H9 (cell line): ENCODE results near the gene RNF213. TPM values are rescaled to one million over a fixed set of nuclear protein-coding genes. Genes with fewer than 3 reads are reported as not detected.
A peak's percentile ranks its signal among the peaks of the same experiment; 100 is the strongest.

Experiments used
- DNase-seq: peaks from one replicate; pipeline ENCODE4 v3.0.0-alpha.2; 2017
- H2AFZ ChIP-seq: one replicate; pipeline ENCODE4 v1.6.1; 2013; ENCODE audit warnings: mild to moderate bottlenecking, low read length, control low read depth, moderate library complexity
- H2AK5ac ChIP-seq: 2 replicates; pipeline ENCODE4 v1.6.1; 2013; ENCODE audit warnings: low read length, control low read depth, mixed read lengths; ENCODE audit not compliant: insufficient read length
- H2BK120ac ChIP-seq: one replicate; pipeline ENCODE4 v1.6.1; 2013; ENCODE audit warnings: low read depth, mild to moderate bottlenecking, low read length, control low read depth, inconsistent platforms; ENCODE audit not compliant: poor library complexity, severe bottlenecking
- H2BK12ac ChIP-seq: 2 replicates; pipeline ENCODE4 v1.6.1; 2013; ENCODE audit warnings: low read length, control low read depth, mixed read lengths, low read depth; ENCODE audit not compliant: insufficient read length
- H2BK15ac ChIP-seq: 2 replicates; pipeline ENCODE4 v1.6.1; 2013; ENCODE audit warnings: low read depth, low read length, control low read depth
- H2BK20ac ChIP-seq: one replicate; pipeline ENCODE4 v1.6.1; 2013; ENCODE audit warnings: low read depth, mild to moderate bottlenecking, low read length, control low read depth, inconsistent platforms; ENCODE audit not compliant: poor library complexity, severe bottlenecking
- H2BK5ac ChIP-seq: 2 replicates; pipeline ENCODE4 v1.6.1; 2013; ENCODE audit warnings: low read length, control low read depth, mixed read lengths; ENCODE audit not compliant: insufficient read length
- H3K14ac ChIP-seq: 2 replicates; pipeline ENCODE4 v1.6.1; 2013; ENCODE audit warnings: low read length, control low read depth; ENCODE audit not compliant: insufficient read depth
- H3K18ac ChIP-seq: 2 replicates; pipeline ENCODE4 v1.6.1; 2013; ENCODE audit warnings: low read depth, mild to moderate bottlenecking, mixed read lengths, low read length, control low read depth; ENCODE audit not compliant: insufficient read length
- H3K23ac ChIP-seq: 2 replicates; pipeline ENCODE4 v1.6.1; 2013; ENCODE audit warnings: low read length, control low read depth, mixed read lengths, low read depth; ENCODE audit not compliant: insufficient read length
- H3K23me2 ChIP-seq: 2 replicates; pipeline ENCODE4 v1.6.1; 2013; ENCODE audit warnings: low read depth, mild to moderate bottlenecking, mixed read lengths, low read length, control low read depth; ENCODE audit not compliant: insufficient read length, poor library complexity, severe bottlenecking
- H3K27ac ChIP-seq: 2 replicates; pipeline ENCODE4 v1.5.1; 2013; ENCODE audit warnings: low read length, control low read depth, mixed read lengths, low read depth; ENCODE audit not compliant: insufficient read length
- H3K27me3 ChIP-seq: 2 replicates; pipeline ENCODE4 v1.6.1; 2013; ENCODE audit warnings: low read length, control low read depth, inconsistent platforms; ENCODE audit not compliant: insufficient read depth
- H3K4ac ChIP-seq: 2 replicates; pipeline ENCODE4 v1.6.1; 2013; ENCODE audit warnings: low read depth, mild to moderate bottlenecking, control low read depth, inconsistent platforms, low read length, moderate library complexity
- H3K4me1 ChIP-seq: 2 replicates; pipeline ENCODE4 v1.6.1; 2013; ENCODE audit warnings: low read length, control low read depth, inconsistent platforms; ENCODE audit not compliant: insufficient read depth
- H3K4me2 ChIP-seq: 2 replicates; pipeline ENCODE4 v1.6.1; 2013; ENCODE audit warnings: low read length, control low read depth, mixed read lengths; ENCODE audit not compliant: insufficient read length, insufficient read depth
- H3K56ac ChIP-seq: 2 replicates; pipeline ENCODE4 v1.6.1; 2013; ENCODE audit warnings: low read depth, mild to moderate bottlenecking, mixed read lengths, low read length, control low read depth; ENCODE audit not compliant: insufficient read length
- H3K79me1 ChIP-seq: 2 replicates; pipeline ENCODE4 v1.6.1; 2013; ENCODE audit warnings: low read depth, mild to moderate bottlenecking, moderate library complexity, low read length, control low read depth, inconsistent platforms; ENCODE audit not compliant: insufficient read depth, poor library complexity, severe bottlenecking
- H3K79me2 ChIP-seq: 2 replicates; pipeline ENCODE4 v1.6.1; 2013; ENCODE audit warnings: low read length, control low read depth, inconsistent platforms; ENCODE audit not compliant: insufficient read depth
- H3K9ac ChIP-seq: 2 replicates; pipeline ENCODE4 v1.6.1; 2013; ENCODE audit warnings: low read length, control low read depth, mixed read lengths; ENCODE audit not compliant: insufficient read length; ENCODE audit errors: extremely low read depth
- H3K9me3 ChIP-seq: one replicate; pipeline ENCODE4 v1.6.1; 2013; ENCODE audit warnings: low read depth, low read length, inconsistent platforms; ENCODE audit not compliant: control insufficient read depth
- H3T11ph ChIP-seq: one replicate; pipeline ENCODE4 v1.6.1; 2013; ENCODE audit warnings: mild to moderate bottlenecking, low read length, control low read depth, inconsistent platforms
- H4K20me1 ChIP-seq: one replicate; pipeline ENCODE4 v1.6.1; 2013; ENCODE audit not compliant: control insufficient read depth, insufficient read length, insufficient read depth
- H4K5ac ChIP-seq: 2 replicates; pipeline ENCODE4 v1.6.1; 2013; ENCODE audit warnings: low read depth, mild to moderate bottlenecking, mixed read lengths, low read length, control low read depth; ENCODE audit not compliant: insufficient read length
- H4K8ac ChIP-seq: replicated peaks from 2 replicates; pipeline ENCODE4 v1.6.1; 2013; ENCODE audit warnings: low read length, control low read depth, mixed read lengths, low read depth; ENCODE audit not compliant: insufficient read length
- H4K91ac ChIP-seq: 2 replicates; pipeline ENCODE4 v1.6.1; 2013; ENCODE audit warnings: low read depth, mild to moderate bottlenecking, moderate library complexity, mixed read lengths, low read length, control low read depth; ENCODE audit not compliant: insufficient read length
- H3K27ac Mint-ChIP-seq, 3 experiments: 2 replicates in 2 of 3; 3 replicates in 1 of 3; pipeline ENCODE4 v1.8.0; 2020 to 2021; ENCODE audit warnings: mixed read lengths in 3 of 3, mild to moderate bottlenecking in 1 of 3, moderate library complexity in 1 of 3
- H3K27me3 Mint-ChIP-seq: 2 replicates; pipeline ENCODE4 v1.8.0; 2021; ENCODE audit warnings: low read depth, mild to moderate bottlenecking, moderate library complexity, mixed read lengths
- H3K36me3 Mint-ChIP-seq, 3 experiments: 2 replicates in 2 of 3; 3 replicates in 1 of 3; pipeline ENCODE4 v1.8.0; 2020 to 2021; ENCODE audit warnings: low read depth in 3 of 3, mixed read lengths in 3 of 3; ENCODE audit not compliant: insufficient read depth in 1 of 3
- H3K4me1 Mint-ChIP-seq, 2 experiments: 2 replicates each; pipeline ENCODE4 v1.8.0; 2020; ENCODE audit warnings: mixed read lengths in 2 of 2
- H3K4me3 Mint-ChIP-seq, 2 experiments: 2 replicates in 1 of 2; 3 replicates in 1 of 2; pipeline ENCODE4 v1.8.0; 2020 to 2021; ENCODE audit warnings: mild to moderate bottlenecking in 2 of 2, mixed read lengths in 2 of 2, moderate library complexity in 1 of 2
- H3K9me3 Mint-ChIP-seq, 2 experiments: 2 replicates in 1 of 2; 3 replicates in 1 of 2; pipeline ENCODE4 v1.8.0; 2020; ENCODE audit warnings: mild to moderate bottlenecking in 2 of 2, mixed read lengths in 2 of 2, moderate library complexity in 1 of 2
- WGBS: extraction: QIAGEN DNeasy Blood & Tissue Kit; methylation state at CpG from one replicate; pipeline ENCODE4 v1.1.7; 2013; ENCODE audit warnings: missing lambda C conversion rate, low lambda C conversion rate, mixed read lengths; ENCODE audit not compliant: insufficient read length; ENCODE audit errors: extremely low coverage; 5-methylcytosine and 5-hydroxymethylcytosine counted together
- total RNA-seq: library from RNA; stranded (reverse); gene quantifications from 2 replicates; pipeline ENCODE4 v1.2.1, GENCODE V29; 2021
- TF ChIP-seq, protein P1 (sequence below): fragments of 200-600 bp; sonication (generic); conservative IDR thresholded peaks from 3 replicates; pipeline ENCODE4 v1.8.0; 2021; ENCODE audit warnings: antibody characterized with exemption, mild to moderate bottlenecking

RNF213 gene
- total RNA-seq, 1 experiment from 2014 or later = 34.3 TPM

DNA sequence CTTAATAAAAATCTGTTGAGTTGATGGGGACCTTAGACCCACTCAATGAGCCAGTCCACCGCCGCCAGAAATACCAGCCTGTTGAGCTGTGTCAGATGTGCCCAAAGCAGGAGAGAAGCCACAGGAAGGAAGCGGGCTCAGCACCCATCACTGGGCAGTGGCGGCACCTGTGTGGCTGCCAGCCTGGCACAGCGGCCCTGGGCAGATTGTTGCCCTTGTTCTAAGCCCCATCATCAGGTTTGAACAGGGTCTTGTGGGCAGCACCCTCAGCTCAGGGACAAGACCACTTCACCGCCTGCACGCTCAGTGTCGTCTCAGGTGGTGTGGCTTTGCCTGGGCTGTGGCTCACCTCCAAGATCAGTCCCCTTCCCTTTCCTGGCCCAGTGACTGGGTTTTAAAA lies 163.6 kb downstream of the RNF213 start:
- H3K9me3 ChIP-seq = no peaks in the 10 kb centered on the region
- no peak overlapping the region for H4K5ac ChIP-seq
- Mint-ChIP-seq H3K27ac (no peak overlapping the region; a peak in 1 of 7 replicates), H3K4me3 (no peak overlapping the region), H3K27me3 (peaks cover 2% of the 10 kb centered on the region), H3K36me3 (no peaks in the 10 kb centered on the region), H3K4me1 (peaks cover 4 to 12% of the 10 kb centered on the region in 2 experiments), H3K9me3 (no peaks in the 10 kb centered on the region)
- H2AK5ac ChIP-seq = no peak overlapping the region
- no peak overlapping the region for H2BK120ac ChIP-seq
- H3K79me2 ChIP-seq = no peaks in the 10 kb centered on the region
- H2BK20ac ChIP-seq = no peak overlapping the region
- no peak overlapping the region for H3K27ac ChIP-seq
- H3K23me2 ChIP-seq = no peaks in the 10 kb centered on the region
- no peaks in the 10 kb centered on the region for H3K4me1 ChIP-seq
- no peak overlapping the region for H4K8ac ChIP-seq
- H3K27me3 ChIP-seq = no peaks in the 10 kb centered on the region
- no peak overlapping the region for H2BK15ac ChIP-seq
- TF ChIP-seq, protein P1, sequence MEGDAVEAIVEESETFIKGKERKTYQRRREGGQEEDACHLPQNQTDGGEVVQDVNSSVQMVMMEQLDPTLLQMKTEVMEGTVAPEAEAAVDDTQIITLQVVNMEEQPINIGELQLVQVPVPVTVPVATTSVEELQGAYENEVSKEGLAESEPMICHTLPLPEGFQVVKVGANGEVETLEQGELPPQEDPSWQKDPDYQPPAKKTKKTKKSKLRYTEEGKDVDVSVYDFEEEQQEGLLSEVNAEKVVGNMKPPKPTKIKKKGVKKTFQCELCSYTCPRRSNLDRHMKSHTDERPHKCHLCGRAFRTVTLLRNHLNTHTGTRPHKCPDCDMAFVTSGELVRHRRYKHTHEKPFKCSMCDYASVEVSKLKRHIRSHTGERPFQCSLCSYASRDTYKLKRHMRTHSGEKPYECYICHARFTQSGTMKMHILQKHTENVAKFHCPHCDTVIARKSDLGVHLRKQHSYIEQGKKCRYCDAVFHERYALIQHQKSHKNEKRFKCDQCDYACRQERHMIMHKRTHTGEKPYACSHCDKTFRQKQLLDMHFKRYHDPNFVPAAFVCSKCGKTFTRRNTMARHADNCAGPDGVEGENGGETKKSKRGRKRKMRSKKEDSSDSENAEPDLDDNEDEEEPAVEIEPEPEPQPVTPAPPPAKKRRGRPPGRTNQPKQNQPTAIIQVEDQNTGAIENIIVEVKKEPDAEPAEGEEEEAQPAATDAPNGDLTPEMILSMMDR = no peak
- DNase-seq = no peak
- no peak overlapping the region for H2AFZ ChIP-seq
- H3K23ac ChIP-seq = no peak overlapping the region
- H3T11ph ChIP-seq = no peak overlapping the region
- 0 out of 2 replicates have a peak overlapping the region, but pooled peaks have one; percentile 23 for H3K14ac ChIP-seq
- H3K56ac ChIP-seq = no peak overlapping the region
- H3K4ac ChIP-seq = no peak overlapping the region
- no CpG with 5 or more reads among the region's 8 CpGs for WGBS
- H3K79me1 ChIP-seq = no peaks in the 10 kb centered on the region
- no peak overlapping the region for H3K9ac ChIP-seq
- H3K4me2 ChIP-seq = no peak overlapping the region
- H2BK5ac ChIP-seq = no peak overlapping the region
- no peak overlapping the region for H3K18ac ChIP-seq
- H4K20me1 ChIP-seq = no peaks in the 10 kb centered on the region
- no peak overlapping the region for H4K91ac ChIP-seq
- no peak overlapping the region for H2BK12ac ChIP-seq
